GM12891 (cell line): ENCODE data around the gene DNAJC4.

Source experiments
- POLR2A ChIP-seq: IDR thresholded peaks from 2 replicates; pipeline ENCODE4 v1.6.1; 2011; ENCODE audit warnings: low read depth, low read length, control low read depth
- POLR2AphosphoS5 ChIP-seq: IDR thresholded peaks from 2 replicates; pipeline ENCODE4 v1.6.1; 2011; ENCODE audit warnings: low read depth, low read length, control low read depth
- SPI1 ChIP-seq: IDR thresholded peaks from 2 replicates; pipeline ENCODE4 v1.6.1; 2011; ENCODE audit warnings: low read depth, low read length, control low read depth

DNA sequence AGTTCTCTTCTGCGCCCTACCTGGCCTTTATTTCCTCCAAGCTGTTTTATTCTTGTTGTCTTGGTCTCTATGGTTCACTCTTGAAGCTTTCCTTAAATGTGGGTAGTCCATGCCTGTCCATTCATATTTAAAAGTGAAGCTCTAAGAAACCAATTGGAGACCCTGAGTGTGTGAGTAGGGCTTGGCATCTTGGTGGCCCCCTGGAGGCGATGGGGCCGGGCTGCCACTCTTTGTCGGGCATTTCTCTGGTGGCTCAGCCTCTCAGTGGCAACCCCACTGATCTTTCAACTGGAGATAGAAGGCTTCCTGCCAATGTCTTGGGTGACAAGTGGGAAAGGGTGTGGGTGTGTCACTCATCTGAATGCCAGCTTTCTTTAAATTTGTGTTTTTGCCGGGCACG is 13.5 kb upstream of the DNAJC4 start:
- TF ChIP-seq POLR2A, result no peak
- no peak for TF ChIP-seq SPI1
- no peak for TF ChIP-seq POLR2AphosphoS5
